SK-N-SH (cell line): ENCODE measurements around the gene OIP5. TPM values are rescaled to one million over a fixed set of nuclear protein-coding genes. Genes with fewer than 3 reads are reported as not detected.

Experiments used
- CTCF ChIA-PET: fragments of 300-600, 350-600 bp; formaldehyde crosslinking; extraction: SDS; loops from one replicate; lab custom pipeline; 2021; lab: Yijun Ruan, JAX
- POLR2A ChIA-PET: fragments of 350-600 bp; sonication (Branson Sonifier 250); formaldehyde crosslinking; extraction: SDS; loops from one replicate; lab custom pipeline; 2020; ENCODE audit warnings: antibody characterized with exemption, inconsistent platforms; lab: Yijun Ruan, JAX
- DNase-seq: peaks from one replicate; pipeline ENCODE4 v3.0.0; 2012
- H2AFZ ChIP-seq: fragments of 200-600 bp; sonication (generic); 2 replicates; pipeline ENCODE4 v1.8.1; 2016; ENCODE audit warnings: antibody characterized with exemption, mild to moderate bottlenecking, low read depth
- H3F3A ChIP-seq: fragments of 200-600 bp; sonication (generic); replicated peaks from 2 replicates; pipeline ENCODE3; 2016; ENCODE audit warnings: antibody characterized with exemption, mild to moderate bottlenecking; ENCODE audit not compliant: insufficient read depth
- H3K27ac ChIP-seq, 2 experiments: fragments of 200-500 bp in 1 of 2; fragments of 200-600 bp in 1 of 2; sonication (Bioruptor generic) in 1 of 2; sonication (generic), shearing (Covaris generic) in 1 of 2; 2 replicates each; pipeline versions ENCODE4 v1.5.1 to v1.6.1; 2014 to 2016; ENCODE audit warnings: low read depth in 2 of 2, inconsistent platforms in 1 of 2, low read length in 1 of 2, mild to moderate bottlenecking in 1 of 2, mixed read lengths in 1 of 2
- H3K27me3 ChIP-seq: fragments of 200-600 bp; sonication (generic), shearing (Covaris generic); 2 replicates; pipeline ENCODE4 v1.6.1; 2016; ENCODE audit warnings: mixed run types; ENCODE audit not compliant: insufficient read depth
- H3K36me3 ChIP-seq, 2 experiments: fragments of 200-500 bp in 1 of 2; fragments of 200-600 bp in 1 of 2; sonication (Bioruptor generic) in 1 of 2; sonication (generic) in 1 of 2; replicated peaks in 1 of 2; 2 replicates each; pipeline versions ENCODE3 to v1.5.1; 2014 to 2016; ENCODE audit warnings: low read length in 1 of 2, mild to moderate bottlenecking in 1 of 2; ENCODE audit not compliant: insufficient read depth in 2 of 2, control insufficient read depth in 1 of 2
- H3K4me1 ChIP-seq, 2 experiments: fragments of 200-500 bp in 1 of 2; fragments of 200-600 bp in 1 of 2; sonication (Bioruptor generic) in 1 of 2; sonication (generic), shearing (Covaris generic) in 1 of 2; 2 replicates each; pipeline versions ENCODE4 v1.5.1 to v1.6.1; 2014 to 2016; ENCODE audit warnings: low read depth in 1 of 2, low read length in 1 of 2, mixed run types in 1 of 2; ENCODE audit not compliant: insufficient read depth in 2 of 2, control insufficient read depth in 1 of 2
- H3K4me2 ChIP-seq: fragments of 200-600 bp; sonication (generic), shearing (Covaris generic); 2 replicates; pipeline ENCODE4 v1.6.1; 2017; ENCODE audit warnings: mixed run types
- H3K4me3 ChIP-seq, 2 experiments: fragments of 200-500 bp in 1 of 2; fragments of 200-600 bp in 1 of 2; sonication (Bioruptor generic) in 1 of 2; sonication (generic), shearing (Covaris generic) in 1 of 2; 2 replicates each; pipeline versions ENCODE4 v1.5.1 to v1.8.1; 2014 to 2016; ENCODE audit warnings: low read depth in 2 of 2, inconsistent platforms in 1 of 2, low read length in 1 of 2, mild to moderate bottlenecking in 1 of 2, mixed read lengths in 1 of 2, moderate library complexity in 1 of 2
- H3K79me2 ChIP-seq: fragments of 200-600 bp; sonication (generic); 2 replicates; pipeline ENCODE4 v1.8.1; 2017; ENCODE audit warnings: mild to moderate bottlenecking; ENCODE audit not compliant: insufficient read depth
- H3K9ac ChIP-seq: fragments of 200-600 bp; sonication (generic); 2 replicates; pipeline ENCODE4 v1.6.1; 2017; ENCODE audit warnings: mixed run types
- H3K9me2 ChIP-seq: fragments of 200-600 bp; sonication (generic); 2 replicates; pipeline ENCODE4 v1.6.1; 2017; ENCODE audit warnings: mixed run types
- H3K9me3 ChIP-seq: fragments of 200-600 bp; sonication (generic); 2 replicates; pipeline ENCODE4 v1.6.1; 2017; ENCODE audit warnings: mixed run types, mild to moderate bottlenecking, moderate library complexity
- H4K20me1 ChIP-seq: fragments of 200-600 bp; sonication (generic); 2 replicates; pipeline ENCODE4 v1.6.1; 2017; ENCODE audit warnings: mild to moderate bottlenecking, mixed run types; ENCODE audit not compliant: insufficient read depth
- CHD2 ChIP-seq: fragments of 150-350 bp; IDR thresholded peaks from 2 replicates; pipeline ENCODE4 v1.6.1; 2018; ENCODE audit warnings: low read length; ENCODE audit not compliant: partially characterized antibody
- EZH2phosphoT487 ChIP-seq: fragments of 200-600 bp; sonication (generic); IDR thresholded peaks from 2 replicates; pipeline ENCODE4 v1.6.1; 2017; ENCODE audit warnings: low read depth, mixed run types, mild to moderate bottlenecking, antibody characterized with exemption, moderate library complexity, borderline replicate concordance
- FOSL2 ChIP-seq: IDR thresholded peaks from 2 replicates; pipeline ENCODE4 v1.4.0; 2012; ENCODE audit warnings: low read depth, mild to moderate bottlenecking, moderate library complexity, borderline replicate concordance
- GATA2 ChIP-seq: sonication (generic); formaldehyde crosslinking; IDR thresholded peaks from 2 replicates; pipeline ENCODE4 v1.5.0; 2020; ENCODE audit warnings: mild to moderate bottlenecking, missing genetic modification reagents
- IRF3 ChIP-seq: fragments of 150-350 bp; IDR thresholded peaks from 2 replicates; pipeline ENCODE4 v1.6.1; 2016; ENCODE audit warnings: mild to moderate bottlenecking, low read depth, low read length
- JUND ChIP-seq: IDR thresholded peaks from 2 replicates; pipeline ENCODE4 v1.4.0; 2012
- MAX ChIP-seq: IDR thresholded peaks from 2 replicates; pipeline ENCODE4 v1.4.0; 2012; ENCODE audit warnings: low read depth
- MEF2A ChIP-seq: IDR thresholded peaks from 2 replicates; pipeline ENCODE4 v1.4.0; 2012; ENCODE audit warnings: low read depth, borderline replicate concordance
- NFIC ChIP-seq: IDR thresholded peaks from 2 replicates; pipeline ENCODE4 v1.4.0; 2012; ENCODE audit warnings: borderline replicate concordance
- POLR2AphosphoS5 ChIP-seq: IDR thresholded peaks from 2 replicates; pipeline ENCODE4 v1.6.1; 2012; ENCODE audit warnings: low read depth, low read length
- RAD21 ChIP-seq: IDR thresholded peaks from 2 replicates; pipeline ENCODE4 v1.6.1; 2012; ENCODE audit warnings: mild to moderate bottlenecking, low read length
- SIN3A ChIP-seq: IDR thresholded peaks from 2 replicates; pipeline ENCODE4 v1.6.1; 2012; ENCODE audit warnings: low read depth, mild to moderate bottlenecking, low read length, moderate library complexity, borderline replicate concordance
- SMC3 ChIP-seq: IDR thresholded peaks from 2 replicates; pipeline ENCODE4 v1.6.1; 2012; ENCODE audit warnings: low read depth, low read length, improper control_type of control experiment
- TAF1 ChIP-seq: IDR thresholded peaks from 2 replicates; pipeline ENCODE4 v1.6.1; 2012; ENCODE audit warnings: low read depth, mild to moderate bottlenecking, low read length, moderate library complexity, borderline replicate concordance
- TCF12 ChIP-seq: IDR thresholded peaks from 2 replicates; pipeline ENCODE4 v1.4.0; 2012
- TEAD4 ChIP-seq: IDR thresholded peaks from 2 replicates; pipeline ENCODE4 v1.4.0; 2012; ENCODE audit warnings: mild to moderate bottlenecking, borderline replicate concordance; ENCODE audit not compliant: insufficient read depth
- USF1 ChIP-seq: IDR thresholded peaks from 2 replicates; pipeline ENCODE4 v1.4.0; 2012; ENCODE audit warnings: low read depth, borderline replicate concordance
- USF2 ChIP-seq: fragments of 150-350 bp; IDR thresholded peaks from 2 replicates; pipeline ENCODE4 v1.6.1; 2017; ENCODE audit warnings: antibody characterized with exemption, low read length, low read depth, borderline replicate concordance
- YY1 ChIP-seq: IDR thresholded peaks from 2 replicates; pipeline ENCODE4 v1.4.0; 2012; ENCODE audit warnings: low read depth, mild to moderate bottlenecking
- ZBTB33 ChIP-seq: IDR thresholded peaks from 2 replicates; pipeline ENCODE4 v1.4.0; 2012; ENCODE audit warnings: low read depth, borderline replicate concordance
- WGBS: methylation state at CpG from one replicate; pipeline ENCODE4 v1.1.6; 2017; ENCODE audit warnings: low lambda C conversion rate; 5-methylcytosine and 5-hydroxymethylcytosine counted together
- polyA plus RNA-seq, 3 experiments: library from polyadenylated mRNA; depleted of rRNA; stranded (reverse); fragments of >200 nt; gene quantifications; 2 replicates each; pipeline ENCODE4 v1.2.3, GENCODE V29; 2012

Gene OIP5
- polyA plus RNA-seq, 1 of the 3 experiments (the other 2 are of a cell fraction): 8.4 TPM

GRCh38 chr15:41276831-41277230 is 55.6 kb downstream of the OIP5 start (continued):
- TF ChIP-seq TEAD4 (no peak), GATA2 (CRISPR knock-in tag) (no peak), TCF12 (no peak), FOSL2 (no peak), NFIC (no peak), MAX (no peak), CHD2 (no peak), EZH2phosphoT487 (no peak), YY1 (no peak)

- no peaks in the 10 kb centered on the region for H3K27me3 ChIP-seq
- DNase-seq: no peak
- no peak overlapping the region for H3K4me3 ChIP-seq
- H4K20me1 ChIP-seq: no peaks in the 10 kb centered on the region
- no peak overlapping the region for H3K9ac ChIP-seq
- H3K9me2 ChIP-seq: no peaks in the 10 kb centered on the region
- no peak overlapping the region for H2AFZ ChIP-seq
- H3K36me3 ChIP-seq: peaks cover 0 to 39% of the 10 kb centered on the region in 2 experiments
- no peak overlapping the region for H3K27ac ChIP-seq
- no peaks in the 10 kb centered on the region for H3K9me3 ChIP-seq
- no peaks in the 10 kb centered on the region for H3K4me1 ChIP-seq
- WGBS: 94% methylated on average over 2 of the region's 2 CpGs
- peaks cover 3% of the 10 kb centered on the region for H3F3A ChIP-seq
- H3K79me2 ChIP-seq: no peaks in the 10 kb centered on the region
- no peak overlapping the region for H3K4me2 ChIP-seq
- no peak for TF ChIP-seq SMC3
- no peak for TF ChIP-seq USF1
- TF ChIP-seq TEAD4: no peak
- TF ChIP-seq MEF2A: no peak
- no peak for TF ChIP-seq JUND
- no peak for TF ChIP-seq IRF3
- TF ChIP-seq FOSL2: no peak
- no peak for TF ChIP-seq CHD2
- no peak for TF ChIP-seq NFIC
- TF ChIP-seq SIN3A: no peak
- no peak for TF ChIP-seq TAF1
- TF ChIP-seq POLR2AphosphoS5: no peak
- TF ChIP-seq USF2: no peak
- TF ChIP-seq RAD21: no peak
- TF ChIP-seq ZBTB33: no peak
- TF ChIP-seq, all 33 proteins: peak for 0
- ChIA-PET POLR2A (no interaction called here), CTCF (interaction anchor here (0.9 to 1.2 kb wide), 2 partner anchors 9 to 11 kb away, joined by 3 read pairs; no protein-coding TSS in a partner anchor)
These were observed 62.5 kb downstream of the OIP5 start for GRCh38 chr15:41269887-41270286.
